ENCODE data around the gene DCPS.

DNA sequence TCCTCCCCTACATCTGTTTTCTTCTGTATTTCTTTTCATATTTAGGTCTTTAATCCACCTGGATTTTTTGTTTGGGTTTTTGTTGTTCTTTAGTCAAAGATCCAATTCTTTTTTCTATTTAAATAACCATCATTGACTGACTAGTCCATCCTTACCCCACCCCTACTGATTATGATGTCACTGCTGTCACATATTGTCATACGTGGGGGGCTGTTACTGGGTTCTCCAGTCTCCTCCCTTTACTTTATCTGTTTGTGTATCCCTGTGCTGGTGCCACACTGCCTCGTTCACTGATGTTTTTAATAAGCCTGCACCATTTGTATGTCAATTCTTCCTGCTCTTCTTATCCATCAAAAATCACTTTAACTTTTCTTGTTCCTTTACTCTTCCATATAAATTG is 6.9 kb upstream of the DCPS start:
- TF ChIP-seq CTCF (conservative IDR thresholded peaks at IDR 0.05; ENCODE audit: low read depth, low read length) (no peak), SMC3 (IDR thresholded peaks at IDR 0.05; ENCODE audit: low read depth, low read length) (no peak), POLR2A (IDR thresholded peaks at IDR 0.05; ENCODE audit: low read depth, low read length) (no peak), FOS (IDR thresholded peaks at IDR 0.05; ENCODE audit: low read depth, low read length) (no peak), MAZ (IDR thresholded peaks at IDR 0.05; ENCODE audit: borderline replicate concordance, low read depth, low read length) (no peak), USF2 (IDR thresholded peaks at IDR 0.05; ENCODE audit: low read depth, low read length) (no peak), MXI1 (IDR thresholded peaks at IDR 0.05; ENCODE audit: borderline replicate concordance, low read depth, low read length) (no peak), RAD21 (IDR thresholded peaks at IDR 0.05; ENCODE audit: low read length) (no peak), MAFK (IDR thresholded peaks at IDR 0.05; ENCODE audit: low read depth, low read length) (no peak), RFX5 (IDR thresholded peaks at IDR 0.05; ENCODE audit: low read depth, low read length) (no peak)

All from IMR-90 (cell line).